Peyer's patch (tissue), 4 donors: ENCODE results near the gene NBAS. TPM values are rescaled to one million over a fixed set of nuclear protein-coding genes. Genes with fewer than 3 reads are reported as not detected.

Source experiments
- DNase-seq, 3 donors: peaks; one replicate each; pipeline ENCODE4 v3.0.0-alpha.2; 2017 to 2019
- H3K27ac ChIP-seq, 4 donors: fragments of 200-600 bp; sonication (generic); one replicate each; pipeline ENCODE4 v1.5.1; 2016 to 2019
- H3K27me3 ChIP-seq, 2 donors: fragments of 200-600 bp; sonication (generic); one replicate each; pipeline ENCODE4 v1.5.1; 2019
- H3K36me3 ChIP-seq, 3 donors: fragments of 200-600 bp; sonication (generic); one replicate each; pipeline ENCODE4 v1.5.1; 2016 to 2019
- H3K4me1 ChIP-seq, 4 donors: fragments of 200-600 bp; sonication (generic); one replicate each; pipeline ENCODE4 v1.5.1; 2016 to 2019
- H3K4me3 ChIP-seq, 4 donors: fragments of 200-600 bp; sonication (generic); 1 replicate in 3 of 4; 2 replicates in 1 of 4; pipeline ENCODE4 v1.5.1; 2016 to 2019; ENCODE audit warnings: mild to moderate bottlenecking in 1 of 4
- H3K9me3 ChIP-seq, 4 donors: fragments of 200-600 bp; sonication (generic); one replicate each; pipeline ENCODE4 v1.5.1; 2016 to 2019; ENCODE audit warnings: mild to moderate bottlenecking in 1 of 4
- CTCF ChIP-seq, 6 experiments: fragments of 450-650 bp in 4 of 6; fragments of 200-600 bp in 2 of 6; sonication (generic) in 1 of 6; IDR thresholded peaks; one replicate each; pipeline ENCODE4 v1.5.1; 2017 to 2019; ENCODE audit warnings: antibody characterized with exemption in 6 of 6, mild to moderate bottlenecking in 3 of 6, moderate library complexity in 1 of 6
- POLR2A ChIP-seq, 2 donors: fragments of 450-650 bp; IDR thresholded peaks; one replicate each; pipeline ENCODE4 v1.5.1; 2017; ENCODE audit warnings: antibody characterized with exemption in 2 of 2, mild to moderate bottlenecking in 2 of 2, moderate library complexity in 2 of 2
- total RNA-seq, 4 donors: library from RNA; depleted of rRNA; stranded (reverse); fragments of >200 nt; gene quantifications; one replicate each; pipeline ENCODE4 v1.1.0, GENCODE V29; 2016

Gene NBAS
- total RNA-seq, 4 donors from 2014 or later: 43.2 to 70.2 (median 55.3) TPM

DNA sequence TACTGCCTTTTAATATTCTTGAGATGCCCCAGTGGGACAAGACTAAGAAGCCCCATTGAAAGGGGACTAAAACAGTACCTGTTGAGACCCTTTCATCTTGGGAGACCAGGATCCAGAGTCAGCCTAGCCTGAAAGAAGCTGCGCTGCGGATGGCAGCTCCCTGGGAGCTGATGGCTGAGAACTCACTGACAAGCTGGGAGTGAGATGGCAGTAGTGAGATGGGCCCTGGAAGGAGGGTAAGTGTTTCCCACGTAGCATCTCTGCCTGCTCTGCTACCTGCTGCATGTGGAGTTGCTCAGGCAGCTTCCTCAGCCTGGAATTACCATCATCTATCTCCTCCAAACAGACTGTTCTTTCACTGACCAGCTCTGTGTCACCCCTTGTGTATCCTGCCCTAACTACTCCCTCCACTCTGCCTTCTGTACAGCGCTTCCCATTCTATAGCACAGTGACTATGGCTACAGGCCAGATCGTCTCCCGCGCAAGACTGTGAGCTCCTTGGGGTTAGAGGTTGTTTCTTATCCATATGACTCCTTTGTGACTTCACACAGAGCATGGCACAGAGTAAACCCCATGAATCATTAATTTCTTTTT lies 330.4 kb downstream of the NBAS start:
- no peak for TF ChIP-seq CTCF (IDR thresholded peaks at IDR 0.05)
- no peak for TF ChIP-seq POLR2A (IDR thresholded peaks at IDR 0.05)
- Histone ChIP-seq H3K9me3 (no peaks in the 10 kb centered on the region), H3K4me3 (no peak overlapping the region), H3K4me1 (no peaks in the 10 kb centered on the region), H3K36me3 (peaks cover 0 to 19% (median 0%) of the 10 kb centered on the region in 3 donors), H3K27ac (no peak overlapping the region), H3K27me3 (no peaks in the 10 kb centered on the region)
- DNase-seq: no peak

DNA sequence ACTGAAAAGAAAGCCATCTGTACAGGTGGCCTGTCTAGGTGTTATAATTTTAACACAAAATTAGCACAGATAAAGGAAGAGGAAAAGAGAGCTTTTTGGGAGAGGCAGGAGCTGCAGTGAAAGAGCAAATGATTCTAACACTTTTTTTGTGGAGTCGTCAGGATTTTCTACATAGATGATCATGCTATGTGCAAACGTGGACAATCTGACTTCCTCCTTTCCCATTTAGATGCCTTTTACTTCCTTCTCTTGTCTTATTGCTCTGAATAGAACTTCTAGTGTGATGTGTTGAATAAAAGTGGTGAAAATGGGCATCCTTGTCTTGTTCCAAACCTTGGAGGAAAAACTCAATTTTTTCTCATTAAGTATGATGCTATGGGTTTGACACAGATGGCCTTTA lies 334.5 kb downstream of the NBAS start:
- H3K27ac ChIP-seq: no peak overlapping the region
- no peaks in the 10 kb centered on the region for H3K27me3 ChIP-seq
- H3K36me3 ChIP-seq: no peaks in the 10 kb centered on the region
- no peak for TF ChIP-seq CTCF (IDR thresholded peaks at IDR 0.05)
- no peak for TF ChIP-seq POLR2A (IDR thresholded peaks at IDR 0.05)
- H3K9me3 ChIP-seq: no peaks in the 10 kb centered on the region
- H3K4me3 ChIP-seq: no peak overlapping the region
- H3K4me1 ChIP-seq: no peaks in the 10 kb centered on the region
- no peak for DNase-seq

GRCh38 chr2:15225131-15225530 lies 336.0 kb downstream of the NBAS start:
- DNase-seq: no peak
- no peaks in the 10 kb centered on the region for H3K36me3 ChIP-seq
- TF ChIP-seq CTCF (IDR thresholded peaks at IDR 0.05) (no peak), POLR2A (IDR thresholded peaks at IDR 0.05) (no peak)

DNA sequence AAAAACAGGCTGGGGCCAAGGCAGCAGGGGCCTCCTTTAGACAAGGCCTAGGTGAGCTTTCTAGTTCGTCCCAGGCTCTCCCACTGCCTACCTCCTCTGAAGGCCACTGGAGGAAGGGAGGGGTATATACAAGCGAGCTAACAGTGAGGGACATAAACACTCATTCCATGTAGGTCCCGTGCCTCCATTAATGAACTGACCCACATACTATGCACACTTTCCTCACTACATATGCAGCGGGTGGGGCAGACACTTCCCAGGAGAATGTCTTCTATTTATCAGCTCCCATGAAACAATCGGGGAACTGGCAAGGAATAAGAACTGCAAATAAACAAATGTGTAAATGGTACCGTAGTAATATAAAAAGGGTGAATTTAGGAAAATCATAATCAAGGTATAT lies 336.5 kb downstream of the NBAS start:
- Histone ChIP-seq H3K36me3 (no peaks in the 10 kb centered on the region), H3K27ac (no peak overlapping the region), H3K4me1 (no peaks in the 10 kb centered on the region), H3K27me3 (no peaks in the 10 kb centered on the region), H3K9me3 (no peaks in the 10 kb centered on the region), H3K4me3 (no peak overlapping the region)
- no peak for DNase-seq
- TF ChIP-seq POLR2A (IDR thresholded peaks at IDR 0.05) (no peak), CTCF (IDR thresholded peaks at IDR 0.05) (no peak)

More at GRCh38 chr2:15225131-15225530, 336.0 kb downstream of the NBAS start:
- Histone ChIP-seq H3K27ac (no peak overlapping the region), H3K4me1 (no peaks in the 10 kb centered on the region), H3K9me3 (no peaks in the 10 kb centered on the region), H3K4me3 (no peak overlapping the region), H3K27me3 (no peaks in the 10 kb centered on the region)

DNA sequence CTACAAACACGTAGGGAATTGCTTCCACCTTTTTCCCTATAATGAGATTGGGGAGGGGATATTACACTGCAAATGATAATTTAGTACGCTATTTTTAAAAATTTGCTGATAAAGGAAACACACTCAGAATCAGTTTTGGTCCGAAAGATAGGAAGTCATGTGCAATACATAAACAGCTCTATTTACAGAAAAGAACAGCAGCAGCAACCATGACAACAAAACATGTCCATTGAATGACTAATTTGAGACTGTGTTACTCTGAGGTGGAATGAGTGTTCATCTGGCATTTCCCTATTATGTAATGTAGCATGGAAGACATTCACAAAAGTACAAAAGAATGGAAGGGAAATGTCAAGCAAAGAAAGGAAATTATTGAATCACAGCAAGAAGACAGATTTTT lies 337.2 kb downstream of the NBAS start:
- Histone ChIP-seq H3K4me1 (no peaks in the 10 kb centered on the region), H3K4me3 (no peak overlapping the region), H3K36me3 (no peaks in the 10 kb centered on the region), H3K9me3 (no peaks in the 10 kb centered on the region), H3K27ac (no peak overlapping the region), H3K27me3 (no peaks in the 10 kb centered on the region)
- TF ChIP-seq POLR2A (IDR thresholded peaks at IDR 0.05) (no peak), CTCF (IDR thresholded peaks at IDR 0.05) (no peak)
- DNase-seq: no peak

- H3K27ac ChIP-seq: no peak overlapping the region
- H3K27me3 ChIP-seq: no peaks in the 10 kb centered on the region
- no peak overlapping the region for H3K4me3 ChIP-seq
- H3K4me1 ChIP-seq: no peaks in the 10 kb centered on the region
- TF ChIP-seq POLR2A (IDR thresholded peaks at IDR 0.05) (no peak), CTCF (IDR thresholded peaks at IDR 0.05) (no peak)
- peaks cover 0 to 6% (median 0%) of the 10 kb centered on the region in 3 donors for H3K36me3 ChIP-seq
- no peak for DNase-seq
- no peaks in the 10 kb centered on the region for H3K9me3 ChIP-seq
Measured at GRCh38 chr2:15222856-15223255, 338.3 kb downstream of the NBAS start.
